Nephron progenitor cell (in vitro differentiated cells): ENCODE data around the gene LGALS16.

Experiments
- DNase-seq: peaks from one replicate; pipeline ENCODE4 v3.0.0; 2021
- H3K27ac Mint-ChIP-seq: 2 replicates; pipeline ENCODE4 v1.8.0; 2021; ENCODE audit warnings: mild to moderate bottlenecking, moderate library complexity, mixed read lengths
- H3K27me3 Mint-ChIP-seq: 2 replicates; pipeline ENCODE4 v1.8.0; 2021; ENCODE audit warnings: mild to moderate bottlenecking, low read depth, mixed read lengths; ENCODE audit not compliant: poor library complexity
- H3K36me3 Mint-ChIP-seq: 2 replicates; pipeline ENCODE4 v1.8.0; 2021; ENCODE audit warnings: low read depth, mixed read lengths
- H3K4me1 Mint-ChIP-seq: 2 replicates; pipeline ENCODE4 v1.8.0; 2021; ENCODE audit warnings: mixed read lengths
- H3K4me3 Mint-ChIP-seq: 2 replicates; pipeline ENCODE4 v1.8.0; 2021; ENCODE audit warnings: mild to moderate bottlenecking, moderate library complexity, mixed read lengths
- H3K9me3 Mint-ChIP-seq: 2 replicates; pipeline ENCODE4 v1.8.0; 2021; ENCODE audit warnings: mild to moderate bottlenecking, moderate library complexity, mixed read lengths
- CTCF ChIP-seq: fragments of 200-600 bp; sonication (generic); IDR thresholded peaks from 2 replicates; pipeline ENCODE4 v1.5.0; 2021; ENCODE audit warnings: antibody characterized with exemption

The LGALS16 gene

GRCh38 chr19:39692166-39692565, 36.5 kb downstream of the LGALS16 start:
- peaks cover 7% of the 10 kb centered on the region for H3K9me3 Mint-ChIP-seq
- no peak for TF ChIP-seq CTCF

DNA sequence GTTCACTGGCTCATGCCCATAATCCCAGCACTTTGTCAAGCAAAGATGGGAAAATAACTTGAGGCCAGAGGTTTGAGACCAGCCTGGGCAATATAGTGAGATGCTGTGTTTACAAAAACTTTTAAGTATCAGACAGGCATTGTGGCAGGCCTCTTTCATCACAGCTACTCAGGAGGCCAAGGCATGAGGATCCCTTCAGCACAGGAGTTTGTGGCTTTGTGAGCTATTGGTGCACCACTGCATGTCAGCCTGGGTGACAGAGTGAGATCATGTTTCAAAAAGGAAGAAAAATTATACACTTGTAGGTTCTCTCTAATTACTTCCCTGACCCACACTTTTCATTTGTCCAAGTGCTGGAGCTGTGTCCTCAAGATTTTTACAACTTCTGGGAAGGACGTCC, 37.1 kb downstream of the LGALS16 start:
- TF ChIP-seq CTCF: no peak
- H3K27ac Mint-ChIP-seq: no peak overlapping the region
- no peaks in the 10 kb centered on the region for H3K4me1 Mint-ChIP-seq
- H3K4me3 Mint-ChIP-seq: no peak overlapping the region
- peaks cover 7% of the 10 kb centered on the region for H3K9me3 Mint-ChIP-seq
- DNase-seq: no peak
- H3K36me3 Mint-ChIP-seq: no peaks in the 10 kb centered on the region
- peaks cover 39% of the 10 kb centered on the region for H3K27me3 Mint-ChIP-seq

More at GRCh38 chr19:39692166-39692565, 36.5 kb downstream of the LGALS16 start:
- Mint-ChIP-seq H3K27me3 (peaks cover 39% of the 10 kb centered on the region), H3K27ac (no peak overlapping the region), H3K4me3 (no peak overlapping the region), H3K36me3 (no peaks in the 10 kb centered on the region), H3K4me1 (no peaks in the 10 kb centered on the region)
- no peak for DNase-seq

- H3K4me1 Mint-ChIP-seq: no peaks in the 10 kb centered on the region
- H3K27ac Mint-ChIP-seq: no peak overlapping the region
- H3K36me3 Mint-ChIP-seq: no peaks in the 10 kb centered on the region
- H3K9me3 Mint-ChIP-seq: no peaks in the 10 kb centered on the region
- H3K4me3 Mint-ChIP-seq: no peak overlapping the region
- TF ChIP-seq CTCF: no peak
- DNase-seq: no peak
- peaks cover 29% of the 10 kb centered on the region for H3K27me3 Mint-ChIP-seq
Observed at GRCh38 chr19:39695759-39696158, 40.0 kb downstream of the LGALS16 start.

DNA sequence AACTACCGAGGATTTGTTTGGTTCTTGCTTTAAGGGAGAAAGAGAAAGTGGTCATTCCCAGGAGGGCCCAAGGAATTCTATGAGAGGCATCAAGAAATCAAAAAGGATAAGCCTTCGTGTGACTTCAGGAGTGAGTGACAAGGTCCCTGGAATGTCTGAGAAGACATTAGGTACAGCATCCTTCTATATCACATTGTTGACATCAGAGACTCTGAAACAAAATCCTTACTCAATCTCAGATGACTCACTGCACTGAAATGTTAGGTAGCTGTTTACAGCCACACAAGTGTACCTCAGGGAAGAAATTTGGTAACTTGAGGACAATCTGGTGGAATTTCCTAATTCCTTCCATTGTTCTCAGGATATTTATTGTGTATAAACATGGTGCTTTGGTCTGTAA, 40.7 kb downstream of the LGALS16 start:
- Mint-ChIP-seq H3K4me3 (no peak overlapping the region), H3K4me1 (no peaks in the 10 kb centered on the region), H3K9me3 (no peaks in the 10 kb centered on the region), H3K27me3 (peaks cover 25% of the 10 kb centered on the region), H3K36me3 (no peaks in the 10 kb centered on the region), H3K27ac (no peak overlapping the region)
- DNase-seq: no peak
- TF ChIP-seq CTCF: no peak

DNA sequence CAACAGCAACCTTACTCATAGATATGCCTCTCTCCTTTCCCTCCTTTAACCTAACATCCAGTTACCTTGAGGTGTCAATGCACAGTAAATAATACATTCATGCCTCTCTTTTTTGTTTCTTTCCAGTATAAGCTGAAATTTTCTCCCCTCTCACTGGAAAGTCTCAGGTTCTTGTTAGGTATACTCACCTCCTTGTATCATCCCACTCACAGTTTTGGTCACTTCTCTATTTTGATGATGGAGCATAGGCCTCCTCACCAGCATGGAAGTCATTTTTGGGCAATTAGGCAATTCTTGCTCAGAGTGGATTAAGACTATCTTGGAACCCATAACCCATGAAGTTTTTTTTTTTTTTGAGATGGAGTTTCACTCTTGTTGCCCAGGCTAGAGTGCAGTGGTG, 42.8 kb downstream of the LGALS16 start:
- H3K27ac Mint-ChIP-seq: no peak overlapping the region
- no peaks in the 10 kb centered on the region for H3K4me1 Mint-ChIP-seq
- no peaks in the 10 kb centered on the region for H3K36me3 Mint-ChIP-seq
- no peak for TF ChIP-seq CTCF
- no peak overlapping the region for H3K4me3 Mint-ChIP-seq
- H3K27me3 Mint-ChIP-seq: peaks cover 22% of the 10 kb centered on the region
- DNase-seq: no peak
- no peaks in the 10 kb centered on the region for H3K9me3 Mint-ChIP-seq

DNA sequence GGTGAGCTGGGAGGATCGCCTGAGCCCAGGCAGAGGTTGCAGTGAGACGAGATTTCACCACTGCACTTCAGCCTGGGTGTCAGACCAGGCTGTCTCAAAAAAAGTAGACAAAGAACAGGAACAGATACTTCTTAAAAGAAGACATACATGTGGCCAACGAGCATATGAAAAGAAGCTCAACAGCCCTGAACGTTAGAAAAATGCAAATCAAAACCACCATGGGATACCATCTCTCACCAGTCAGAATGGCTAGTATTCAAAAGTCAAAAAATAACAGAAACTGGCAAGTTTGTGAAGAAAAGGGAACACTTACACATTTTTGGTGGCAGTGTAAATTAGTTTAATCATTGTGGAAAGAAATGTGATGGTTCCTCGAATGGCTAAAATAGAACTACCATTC, 45.6 kb downstream of the LGALS16 start:
- Mint-ChIP-seq H3K36me3 (no peaks in the 10 kb centered on the region), H3K9me3 (no peaks in the 10 kb centered on the region), H3K27me3 (peaks cover 20% of the 10 kb centered on the region), H3K27ac (no peak overlapping the region), H3K4me3 (no peak overlapping the region), H3K4me1 (peaks cover 5% of the 10 kb centered on the region)
- TF ChIP-seq CTCF: no peak
- no peak for DNase-seq
